ENCODE measurements around the gene PRKN. TPM values are rescaled to one million over a fixed set of nuclear protein-coding genes. Genes with fewer than 3 reads are reported as not detected.

Gene PRKN
- total RNA-seq, 1 donor from 2014 or later: 2.8 TPM

- Histone ChIP-seq H3K27ac (peak overlapping the region; percentile 8), H3K4me2 (no peak overlapping the region), H3K36me3 (no peaks in the 10 kb centered on the region), H3K79me2 (ENCODE audit: low read depth) (no peaks in the 10 kb centered on the region), H3K9ac (no peak overlapping the region), H3K9me3 (ENCODE audit: low read depth) (no peaks in the 10 kb centered on the region), H3K4me1 (peaks cover 14% of the 10 kb centered on the region), H2AFZ (replicated peaks) (peak overlapping the region; percentile 5), H3K4me3 (no peak overlapping the region), H4K20me1 (ENCODE audit: low read depth) (no peaks in the 10 kb centered on the region), H3F3A (ENCODE audit: low read depth) (peaks cover 6% of the 10 kb centered on the region), H3K27me3 (no peaks in the 10 kb centered on the region)
- Mint-ChIP-seq H3K9me3 (peaks cover 5% of the 10 kb centered on the region), H3K27ac (no peak overlapping the region), H3K4me3 (no peak overlapping the region), H3K27me3 (ENCODE audit: insufficient read depth, low read depth) (peaks cover 2% of the 10 kb centered on the region), H3K4me1 (peaks cover 48% of the 10 kb centered on the region), H3K36me3 (no peaks in the 10 kb centered on the region)
- TF ChIP-seq EZH2phosphoT487 (IDR thresholded peaks at IDR 0.05): no peak
- no peak for TF ChIP-seq EZH2 (IDR thresholded peaks at IDR 0.05)
- peak; percentile 86 for TF ChIP-seq CTCF (IDR thresholded peaks at IDR 0.05)
- peak; percentile 82 for DNase-seq (ENCODE audit: low spot score)
These were observed 1309.1 kb downstream of the PRKN start for GRCh38 chr6:161418463-161418945.

GRCh38 chr6:161417717-161418462, 1309.7 kb downstream of the PRKN start:
- peak overlapping the region; percentile 36 for H3K4me2 ChIP-seq
- no peaks in the 10 kb centered on the region for H3K79me2 ChIP-seq (ENCODE audit: low read depth)
- H3K4me1 ChIP-seq: peaks cover 14% of the 10 kb centered on the region
- peak overlapping the region; percentile 8 for H3K27ac ChIP-seq
- H3K27ac Mint-ChIP-seq: no peak overlapping the region
- H3K9ac ChIP-seq: no peak overlapping the region
- peak; percentile 50 for DNase-seq (ENCODE audit: low spot score)
- no peaks in the 10 kb centered on the region for H4K20me1 ChIP-seq (ENCODE audit: low read depth)
- TF ChIP-seq CTCF (IDR thresholded peaks at IDR 0.05) (no peak), EZH2 (IDR thresholded peaks at IDR 0.05) (no peak), EZH2phosphoT487 (IDR thresholded peaks at IDR 0.05) (no peak)
- H3K4me1 Mint-ChIP-seq: peaks cover 48% of the 10 kb centered on the region
- no peak overlapping the region for H3K4me3 ChIP-seq
- H2AFZ ChIP-seq (replicated peaks): no peak overlapping the region
- peaks cover 5% of the 10 kb centered on the region for H3K9me3 Mint-ChIP-seq
- no peaks in the 10 kb centered on the region for H3K36me3 Mint-ChIP-seq
- H3K4me3 Mint-ChIP-seq: no peak overlapping the region
- H3K27me3 Mint-ChIP-seq (ENCODE audit: insufficient read depth, low read depth): peaks cover 2% of the 10 kb centered on the region
- H3K9me3 ChIP-seq (ENCODE audit: low read depth): no peaks in the 10 kb centered on the region
- no peaks in the 10 kb centered on the region for H3K36me3 ChIP-seq
- no peaks in the 10 kb centered on the region for H3K27me3 ChIP-seq
- H3F3A ChIP-seq (ENCODE audit: low read depth): peaks cover 6% of the 10 kb centered on the region

- DNase-seq (ENCODE audit: low spot score): no peak
- Histone ChIP-seq H3K4me3 (no peak overlapping the region), H3K9ac (no peak overlapping the region), H3K27ac (no peak overlapping the region), H3F3A (ENCODE audit: low read depth) (peaks cover 6% of the 10 kb centered on the region), H3K27me3 (no peaks in the 10 kb centered on the region), H4K20me1 (ENCODE audit: low read depth) (no peaks in the 10 kb centered on the region), H3K36me3 (no peaks in the 10 kb centered on the region), H3K79me2 (ENCODE audit: low read depth) (no peaks in the 10 kb centered on the region), H2AFZ (replicated peaks) (no peak overlapping the region), H3K4me1 (peaks cover 14% of the 10 kb centered on the region), H3K4me2 (no peak overlapping the region), H3K9me3 (ENCODE audit: low read depth) (no peaks in the 10 kb centered on the region)
- Mint-ChIP-seq H3K9me3 (peaks cover 2% of the 10 kb centered on the region), H3K4me1 (peaks cover 48% of the 10 kb centered on the region), H3K27ac (peak overlapping the region; percentile 29), H3K4me3 (no peak overlapping the region), H3K36me3 (no peaks in the 10 kb centered on the region), H3K27me3 (ENCODE audit: insufficient read depth, low read depth) (peaks cover 2% of the 10 kb centered on the region)
- TF ChIP-seq EZH2 (IDR thresholded peaks at IDR 0.05): no peak
- no peak for TF ChIP-seq EZH2phosphoT487 (IDR thresholded peaks at IDR 0.05)
These were observed 1312.2 kb downstream of the PRKN start for GRCh38 chr6:161415302-161415855.

GRCh38 chr6:161414707-161415106, 1312.9 kb downstream of the PRKN start:
- H3K9me3 Mint-ChIP-seq: peaks cover 2% of the 10 kb centered on the region
- Histone ChIP-seq H3K79me2 (ENCODE audit: low read depth) (no peaks in the 10 kb centered on the region), H4K20me1 (ENCODE audit: low read depth) (no peaks in the 10 kb centered on the region), H3K36me3 (no peaks in the 10 kb centered on the region), H3K9me3 (ENCODE audit: low read depth) (no peaks in the 10 kb centered on the region), H3K27ac (no peak overlapping the region), H3K4me1 (peaks cover 14% of the 10 kb centered on the region), H3K4me3 (no peak overlapping the region), H3K27me3 (no peaks in the 10 kb centered on the region), H3F3A (ENCODE audit: low read depth) (peaks cover 6% of the 10 kb centered on the region), H2AFZ (replicated peaks) (no peak overlapping the region), H3K4me2 (no peak overlapping the region), H3K9ac (no peak overlapping the region)
- no peak for DNase-seq (ENCODE audit: low spot score)
- no peak overlapping the region for H3K27ac Mint-ChIP-seq
- peak overlapping the region; percentile 4 for H3K4me3 Mint-ChIP-seq
- peaks cover 2% of the 10 kb centered on the region for H3K27me3 Mint-ChIP-seq (ENCODE audit: insufficient read depth, low read depth)
- TF ChIP-seq CTCF (IDR thresholded peaks at IDR 0.05) (no peak), EZH2phosphoT487 (IDR thresholded peaks at IDR 0.05) (no peak), EZH2 (IDR thresholded peaks at IDR 0.05) (no peak)
- peaks cover 53% of the 10 kb centered on the region for H3K4me1 Mint-ChIP-seq
- no peaks in the 10 kb centered on the region for H3K36me3 Mint-ChIP-seq

Data from neural progenitor cell (in vitro differentiated cells).